Kidney tubule cell (primary cell): Measurements from ENCODE around the gene WTAP.

ENCODE experiments used
- DNase-seq: peaks from one replicate; pipeline ENCODE4 v3.0.0-alpha.2; 2018; ENCODE audit warnings: low spot score

Gene WTAP

DNA sequence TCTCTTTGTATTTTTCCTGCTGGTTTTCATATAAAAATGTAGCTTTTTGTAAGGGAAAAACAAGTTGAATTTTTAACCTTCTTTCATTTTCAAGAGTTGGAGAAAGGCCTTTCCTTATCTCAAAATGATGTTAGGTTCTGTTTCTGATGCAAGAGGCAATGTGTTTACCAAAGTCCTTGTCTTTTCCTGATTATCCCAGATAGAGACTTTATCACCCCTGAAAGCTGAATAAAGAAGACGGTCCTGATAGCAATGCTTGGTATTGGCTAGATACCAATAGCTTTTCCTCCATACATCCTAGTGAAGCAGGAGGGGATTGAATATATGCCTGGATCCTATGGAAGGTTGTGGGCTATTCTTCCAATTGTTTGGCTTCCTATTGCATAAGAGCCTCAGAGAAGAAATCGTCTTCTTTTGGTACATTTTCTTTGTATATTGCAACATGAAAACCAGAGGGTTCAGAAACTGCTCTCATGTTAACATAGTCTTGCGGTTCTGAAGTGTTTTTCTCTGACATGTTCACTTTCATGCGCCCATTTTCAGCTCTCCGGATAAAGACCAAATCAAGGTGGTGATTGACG, 78.2 kb downstream of the WTAP start:
- no peak for DNase-seq
